BLaER1 treated with 17β-estradiol and CSF1 and Interleukin-3, amounts not matched to agents 10 nM and 100 nM (cell line): ENCODE data around the gene TCF7L2.

Source experiments
- H3K27ac ChIP-seq, 11 experiments: shearing (Covaris generic); formaldehyde crosslinking; 2 replicates each; pipeline ENCODE4 v1.8.1; 2022
- H3K27me3 ChIP-seq, 11 experiments: shearing (Covaris generic); formaldehyde crosslinking; 2 replicates each; pipeline ENCODE4 v1.8.1; 2022
- H3K36me3 ChIP-seq, 11 experiments: shearing (Covaris generic); formaldehyde crosslinking; 2 replicates each; pipeline ENCODE4 v1.8.1; 2022
- H3K4me1 ChIP-seq, 10 experiments: shearing (Covaris generic); formaldehyde crosslinking; 2 replicates each; pipeline ENCODE4 v1.8.1; 2022
- H3K4me2 ChIP-seq, 11 experiments: shearing (Covaris generic); formaldehyde crosslinking; 2 replicates each; pipeline ENCODE4 v1.8.1; 2022
- H3K4me3 ChIP-seq, 10 experiments: shearing (Covaris generic); formaldehyde crosslinking; 2 replicates each; pipeline ENCODE4 v1.8.1; 2022
- H3K9ac ChIP-seq, 11 experiments: shearing (Covaris generic); formaldehyde crosslinking; 2 replicates each; pipeline ENCODE4 v1.8.1; 2022
- H3K9me3 ChIP-seq, 11 experiments: shearing (Covaris generic); formaldehyde crosslinking; replicated peaks in 1 of 11; 2 replicates each; pipeline ENCODE4 v1.8.1; 2022
- H4K20me1 ChIP-seq, 11 experiments: shearing (Covaris generic); formaldehyde crosslinking; 2 replicates each; pipeline ENCODE4 v1.8.1; 2022
- Cebpa-rat ChIP-seq, 11 experiments: shearing (Covaris generic); IDR thresholded peaks; 2 replicates each; pipeline ENCODE4 v1.8.1; 2022

Gene TCF7L2

DNA sequence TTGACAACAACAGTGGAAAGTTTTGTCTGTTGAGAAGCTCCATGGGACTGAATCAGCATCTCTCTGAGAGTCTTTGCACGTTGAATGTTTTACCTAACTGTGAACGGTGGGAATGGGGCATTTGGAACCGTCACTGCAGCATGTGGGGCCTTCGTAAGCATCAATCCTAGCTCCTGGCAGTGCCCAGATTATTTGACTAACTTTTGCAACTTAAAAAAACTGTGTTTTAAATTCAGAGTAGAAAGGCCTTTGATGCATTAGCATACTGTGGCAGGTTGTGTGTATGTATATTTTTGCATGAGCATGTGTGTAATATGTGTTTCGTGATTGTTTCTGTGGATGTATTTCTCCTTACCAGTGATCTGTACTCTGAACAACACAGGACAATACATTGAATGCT lies 194.5 kb downstream of the TCF7L2 start:
- no peak overlapping the region for H3K27ac ChIP-seq
- H3K9me3 ChIP-seq: no peaks in the 10 kb centered on the region
- H3K4me1 ChIP-seq: peaks cover 7 to 40% (median 15%) of the 10 kb centered on the region in 10 experiments
- TF ChIP-seq Cebpa-rat (IDR thresholded peaks at IDR 0.05): no peak
- H3K4me3 ChIP-seq: no peak overlapping the region
- peaks cover 69 to 94% (median 90%) of the 10 kb centered on the region in 11 experiments for H3K36me3 ChIP-seq
- no peak overlapping the region for H3K9ac ChIP-seq
- H3K27me3 ChIP-seq: no peaks in the 10 kb centered on the region
- H3K4me2 ChIP-seq: no peak overlapping the region
- peaks cover 0 to 14% (median 4%) of the 10 kb centered on the region in 11 experiments; a peak in 8 of 22 replicates for H4K20me1 ChIP-seq

DNA sequence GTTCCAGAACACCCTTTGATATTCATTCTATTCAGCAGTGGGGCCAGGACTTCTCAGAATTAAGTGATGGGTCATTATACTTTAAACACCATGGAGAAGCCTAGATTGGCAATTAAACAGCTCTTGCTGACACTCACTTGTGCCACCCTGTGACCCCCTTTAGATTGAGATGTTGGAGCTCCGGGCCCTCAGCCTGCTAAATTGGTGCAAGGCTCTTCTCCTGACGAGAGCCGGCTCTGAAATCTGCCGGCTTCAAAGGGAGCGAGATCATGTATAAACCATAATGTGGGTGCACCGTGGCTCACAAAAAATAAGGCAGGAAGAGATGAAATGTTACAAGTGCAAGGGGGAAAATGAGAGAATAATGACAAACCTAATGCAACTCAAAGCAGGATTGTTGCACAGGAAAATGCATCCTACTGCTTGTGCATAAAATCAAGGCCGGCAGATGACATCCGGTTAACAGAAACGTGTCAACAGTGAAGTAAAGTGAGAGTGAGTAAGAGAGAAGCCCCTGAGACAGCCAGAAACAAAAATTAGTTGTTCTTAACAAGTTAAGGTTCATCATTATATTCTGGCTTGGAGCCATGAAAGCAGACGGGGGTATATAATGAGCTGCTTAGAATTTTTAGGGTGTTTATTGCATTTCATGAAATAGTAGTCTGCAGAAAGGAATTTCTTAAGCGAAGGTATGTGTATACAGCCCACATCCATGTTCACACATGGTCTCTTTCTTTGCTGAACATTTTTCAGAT lies 198.2 kb downstream of the TCF7L2 start:
- Histone ChIP-seq H3K36me3 (peaks cover 57 to 100% (median 98%) of the 10 kb centered on the region in 11 experiments), H4K20me1 (peaks cover 0 to 11% (median 0%) of the 10 kb centered on the region in 11 experiments; a peak in 2 of 22 replicates), H3K4me3 (no peak overlapping the region), H3K9ac (no peak overlapping the region), H3K27me3 (no peaks in the 10 kb centered on the region), H3K9me3 (peaks cover 0 to 26% (median 17%) of the 10 kb centered on the region in 11 experiments; a peak in 18 of 22 replicates), H3K4me1 (peaks cover 16 to 61% (median 43%) of the 10 kb centered on the region in 10 experiments), H3K27ac (peak overlapping the region in 1 of 11 experiments; percentile 83; a peak in 1 of 22 replicates), H3K4me2 (peak overlapping the region in 10 of 11 experiments; percentile 11 to 91 (median 44); a peak in 14 of 22 replicates)
- no peak for TF ChIP-seq Cebpa-rat (IDR thresholded peaks at IDR 0.05)

DNA sequence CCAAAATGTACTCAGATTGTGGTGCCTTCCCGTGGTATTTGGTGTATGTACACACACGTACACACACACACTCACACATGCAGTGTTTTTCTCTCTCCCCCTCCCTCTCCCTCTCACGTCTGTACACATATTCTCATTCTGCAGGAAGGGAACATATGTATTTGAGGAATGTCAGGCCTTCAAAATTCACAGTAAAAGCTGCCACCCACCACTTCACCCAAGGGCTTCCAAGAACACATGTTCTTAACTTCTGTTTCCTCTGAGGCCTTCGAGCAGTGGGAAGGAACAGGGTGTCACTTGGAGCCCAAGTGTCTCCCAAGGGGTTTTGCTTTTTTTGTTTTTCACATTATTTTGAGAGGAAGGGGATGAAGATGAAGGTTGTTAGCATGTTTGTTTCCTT lies 198.9 kb downstream of the TCF7L2 start:
- peak overlapping the region in 4 of 11 experiments; percentile 20 to 83 (median 66); a peak in 7 of 22 replicates for H3K27ac ChIP-seq

DNA sequence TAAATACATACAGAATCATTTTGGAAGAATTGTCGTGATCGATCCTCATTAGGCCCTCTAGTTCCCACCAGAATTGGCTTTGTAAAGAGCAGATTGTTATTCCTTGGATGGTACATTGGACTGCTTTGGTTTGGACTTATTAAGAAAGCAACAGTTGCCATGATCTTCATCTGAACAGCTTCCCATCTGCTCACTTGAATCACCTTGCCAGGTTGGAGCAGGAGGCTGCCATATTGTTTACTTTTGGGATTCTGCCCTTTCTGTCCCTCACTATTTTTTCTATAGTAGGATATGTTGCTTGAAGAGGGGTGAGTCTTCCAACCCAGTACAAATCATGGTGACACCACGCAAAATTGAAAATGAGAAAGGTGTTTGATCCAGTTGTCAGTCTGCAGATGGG lies 199.6 kb downstream of the TCF7L2 start:
- H3K27ac ChIP-seq: peak overlapping the region in 3 of 11 experiments; percentile 50 to 83 (median 81); a peak in 6 of 22 replicates
- peaks cover 0 to 11% (median 0%) of the 10 kb centered on the region in 11 experiments; a peak in 1 of 22 replicates for H4K20me1 ChIP-seq
- no peaks in the 10 kb centered on the region for H3K27me3 ChIP-seq
- peaks cover 0 to 34% (median 27%) of the 10 kb centered on the region in 11 experiments; a peak in 18 of 22 replicates for H3K9me3 ChIP-seq
- H3K9ac ChIP-seq: no peak overlapping the region
- peaks cover 48 to 100% (median 98%) of the 10 kb centered on the region in 11 experiments for H3K36me3 ChIP-seq
- no peak for TF ChIP-seq Cebpa-rat (IDR thresholded peaks at IDR 0.05)
- H3K4me2 ChIP-seq: peak overlapping the region in 4 of 11 experiments; percentile 71 to 91 (median 86); a peak in 8 of 22 replicates
- H3K4me3 ChIP-seq: no peak overlapping the region
- H3K4me1 ChIP-seq: peaks cover 16 to 75% (median 49%) of the 10 kb centered on the region in 10 experiments

More for the DNA sequence above, 198.9 kb downstream of the TCF7L2 start:
- H3K4me1 ChIP-seq: peaks cover 16 to 68% (median 47%) of the 10 kb centered on the region in 10 experiments
- H3K4me2 ChIP-seq: peak overlapping the region; percentile 11 to 91 (median 40); a peak in 17 of 22 replicates
- no peaks in the 10 kb centered on the region for H3K27me3 ChIP-seq
- H3K9me3 ChIP-seq: peaks cover 0 to 32% (median 24%) of the 10 kb centered on the region in 11 experiments; a peak in 18 of 22 replicates
- no peak overlapping the region for H3K4me3 ChIP-seq
- TF ChIP-seq Cebpa-rat (IDR thresholded peaks at IDR 0.05): no peak
- peaks cover 54 to 100% (median 98%) of the 10 kb centered on the region in 11 experiments for H3K36me3 ChIP-seq
- no peak overlapping the region for H3K9ac ChIP-seq
- H4K20me1 ChIP-seq: peaks cover 0 to 11% (median 0%) of the 10 kb centered on the region in 11 experiments; a peak in 2 of 22 replicates

DNA sequence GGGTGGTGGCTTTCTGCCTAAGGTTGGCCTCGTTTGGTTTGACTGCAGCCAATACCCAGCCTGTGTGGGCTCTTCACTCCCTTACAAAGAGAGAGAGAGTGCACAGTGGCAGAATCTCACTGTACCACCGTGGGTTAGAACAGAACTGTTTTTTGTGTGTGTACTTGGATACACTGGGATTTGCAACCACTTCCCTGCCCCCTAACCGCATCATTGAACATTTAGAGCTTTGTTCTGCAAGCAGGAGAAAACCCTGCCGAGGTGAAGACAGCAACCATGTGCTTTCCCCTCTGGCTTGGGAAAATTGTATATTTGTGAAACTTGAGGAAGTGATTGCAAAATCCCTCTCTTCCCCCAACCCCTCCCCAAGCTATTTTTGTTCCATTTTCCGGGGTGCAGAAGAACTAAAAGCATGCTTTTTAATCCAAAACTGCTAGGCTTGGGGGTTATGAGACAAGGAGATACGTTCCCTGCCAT lies 201.2 kb downstream of the TCF7L2 start:
- Histone ChIP-seq H3K4me1 (peaks cover 16 to 85% (median 49%) of the 10 kb centered on the region in 10 experiments), H3K27ac (peak overlapping the region; percentile 13 to 83 (median 60); a peak in 18 of 22 replicates), H3K4me2 (peak overlapping the region in 10 of 11 experiments; percentile 39 to 91 (median 72); a peak in 18 of 22 replicates), H3K4me3 (peak overlapping the region in 2 of 10 experiments; percentile 1 to 4; a peak in 2 of 20 replicates), H3K36me3 (peaks cover 43 to 100% (median 97%) of the 10 kb centered on the region in 11 experiments), H3K27me3 (no peaks in the 10 kb centered on the region), H4K20me1 (peaks cover 0 to 11% (median 0%) of the 10 kb centered on the region in 11 experiments; a peak in 1 of 22 replicates), H3K9ac (peak overlapping the region in 6 of 11 experiments; percentile 39 to 68 (median 42); a peak in 11 of 22 replicates), H3K9me3 (peaks cover 0 to 34% (median 27%) of the 10 kb centered on the region in 11 experiments; a peak in 18 of 22 replicates)
- peak in 9 of 11 experiments; percentile 22 to 84 (median 76); a peak in 13 of 22 replicates for TF ChIP-seq Cebpa-rat (IDR thresholded peaks at IDR 0.05)

DNA sequence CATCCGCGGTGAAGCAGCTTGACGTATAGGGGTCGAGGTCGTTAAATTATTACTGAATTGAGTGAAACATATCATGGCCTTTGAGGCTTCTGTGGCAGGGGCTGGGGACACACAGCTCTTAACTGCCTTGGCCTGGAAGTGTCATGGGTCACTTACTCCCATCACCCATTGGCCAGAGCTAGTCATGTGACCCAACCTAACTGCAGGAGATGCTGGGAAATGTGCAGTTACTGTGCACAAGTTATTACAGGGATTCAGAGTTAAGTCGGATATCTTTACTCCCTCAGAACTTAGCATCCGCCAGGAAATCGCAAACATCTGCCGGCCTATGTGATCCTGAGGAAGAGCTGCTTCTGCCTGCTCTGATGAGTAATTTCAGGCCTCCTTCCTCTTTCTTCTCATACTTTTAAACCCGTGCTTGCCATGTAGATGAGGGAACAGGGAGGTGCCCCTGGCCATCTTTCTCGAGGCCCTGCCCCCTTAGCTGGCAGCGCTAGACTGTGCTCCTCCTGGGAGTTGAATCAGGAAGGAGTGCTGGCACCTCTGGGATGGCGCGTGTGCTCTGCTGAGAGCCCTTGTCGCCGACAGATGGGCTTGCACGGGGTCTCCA lies 203.6 kb downstream of the TCF7L2 start:
- Histone ChIP-seq H3K27me3 (no peaks in the 10 kb centered on the region), H3K27ac (peak overlapping the region in 6 of 11 experiments; percentile 3 to 83 (median 78); a peak in 10 of 22 replicates), H3K4me3 (peak overlapping the region in 1 of 10 experiments; percentile 18; a peak in 2 of 20 replicates), H3K36me3 (peaks cover 48 to 100% (median 96%) of the 10 kb centered on the region in 11 experiments), H4K20me1 (peaks cover 0 to 11% (median 0%) of the 10 kb centered on the region in 11 experiments; a peak in 2 of 22 replicates), H3K4me1 (peaks cover 15 to 81% (median 45%) of the 10 kb centered on the region in 10 experiments), H3K9ac (no peak overlapping the region), H3K9me3 (peaks cover 0 to 34% (median 27%) of the 10 kb centered on the region in 11 experiments; a peak in 18 of 22 replicates), H3K4me2 (peak overlapping the region in 5 of 11 experiments; percentile 45 to 91 (median 85); a peak in 10 of 22 replicates)
- TF ChIP-seq Cebpa-rat (IDR thresholded peaks at IDR 0.05): no peak

DNA sequence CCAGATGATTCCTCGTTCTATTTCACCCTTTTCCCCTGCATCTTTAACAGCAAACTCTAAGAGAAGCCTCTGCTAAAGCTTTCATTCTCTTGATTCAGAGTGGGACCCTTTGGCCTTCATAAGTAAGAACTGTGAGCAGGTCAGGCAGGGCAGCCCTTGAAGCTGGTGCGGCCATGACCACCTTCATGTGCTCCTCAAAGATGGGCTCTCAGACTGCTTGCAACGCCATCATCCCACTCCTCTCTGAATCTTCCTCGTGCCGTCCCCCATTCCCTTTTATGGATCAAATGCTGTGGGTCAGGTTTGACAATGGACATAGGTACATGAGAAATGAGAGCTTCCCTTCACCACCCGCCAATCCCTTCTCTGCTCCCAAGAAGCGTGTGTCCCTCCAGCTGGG lies 207.4 kb downstream of the TCF7L2 start:
- H3K4me2 ChIP-seq: no peak overlapping the region
- H3K36me3 ChIP-seq: peaks cover 67 to 100% (median 94%) of the 10 kb centered on the region in 11 experiments
- H4K20me1 ChIP-seq: peaks cover 0 to 4% (median 0%) of the 10 kb centered on the region in 11 experiments; a peak in 1 of 22 replicates
- no peaks in the 10 kb centered on the region for H3K27me3 ChIP-seq
- TF ChIP-seq Cebpa-rat (IDR thresholded peaks at IDR 0.05): no peak
- H3K4me1 ChIP-seq: peaks cover 0 to 65% (median 14%) of the 10 kb centered on the region in 10 experiments; a peak in 11 of 20 replicates
- H3K4me3 ChIP-seq: no peak overlapping the region
- no peak overlapping the region for H3K27ac ChIP-seq
- H3K9ac ChIP-seq: no peak overlapping the region
- peaks cover 0 to 21% (median 16%) of the 10 kb centered on the region in 11 experiments; a peak in 18 of 22 replicates for H3K9me3 ChIP-seq

DNA sequence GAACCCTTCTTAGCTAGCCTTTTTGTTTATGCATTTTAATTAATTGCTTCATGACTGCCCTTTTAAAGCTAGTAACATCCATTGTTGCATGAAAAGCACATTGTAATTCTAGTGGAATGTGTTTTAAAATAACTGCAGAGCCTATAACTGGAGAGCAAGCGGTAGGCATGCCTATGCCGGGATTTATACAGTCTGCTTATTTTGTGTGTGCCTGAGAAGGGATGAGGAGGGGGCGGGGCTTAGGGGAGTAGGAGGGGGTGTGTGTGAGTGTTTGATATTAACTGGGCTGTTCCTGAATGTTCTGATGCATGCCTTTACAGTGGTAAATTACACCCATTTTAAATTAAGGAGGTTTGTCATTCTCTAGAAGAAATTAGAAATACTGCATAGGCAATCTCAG lies 208.1 kb downstream of the TCF7L2 start:
- Histone ChIP-seq H3K36me3 (peaks cover 59 to 100% (median 94%) of the 10 kb centered on the region in 11 experiments), H3K4me1 (peaks cover 0 to 65% (median 10%) of the 10 kb centered on the region in 10 experiments; a peak in 11 of 20 replicates), H3K4me3 (no peak overlapping the region), H3K27me3 (no peaks in the 10 kb centered on the region), H3K9me3 (peaks cover 0 to 13% (median 9%) of the 10 kb centered on the region in 11 experiments; a peak in 16 of 22 replicates), H4K20me1 (peaks cover 0 to 4% (median 0%) of the 10 kb centered on the region in 11 experiments; a peak in 1 of 22 replicates), H3K4me2 (no peak overlapping the region), H3K27ac (no peak overlapping the region), H3K9ac (no peak overlapping the region)
- no peak for TF ChIP-seq Cebpa-rat (IDR thresholded peaks at IDR 0.05)
